Stimulated activated CD8-positive, alpha-beta memory T cell treated with anti-CD3 and anti-CD28 coated beads, Interleukin-15, amount 100 ng/mL, for 4 hours (primary cell): ENCODE measurements around the gene ADCY5.

Experiments used
- DNase-seq, 2 donors: peaks; one replicate each; pipeline ENCODE4 v3.0.0-alpha.2; 2020; ENCODE audit warnings: low read depth in 2 of 2

ADCY5 gene

GRCh38 chr3:123406598-123406997, 42.3 kb downstream of the ADCY5 start:
- DNase-seq: no peak

GRCh38 chr3:123405936-123406510, 42.9 kb downstream of the ADCY5 start:
- no peak for DNase-seq

GRCh38 chr3:123405021-123405420, 43.9 kb downstream of the ADCY5 start:
- DNase-seq: no peak

- DNase-seq: no peak
Observed at GRCh38 chr3:123404391-123404790, 44.5 kb downstream of the ADCY5 start.

GRCh38 chr3:123401836-123402530, 46.9 kb downstream of the ADCY5 start:
- no peak for DNase-seq

- no peak for DNase-seq
Observed at GRCh38 chr3:123400169-123400568, 48.7 kb downstream of the ADCY5 start.

- no peak for DNase-seq
Observed at GRCh38 chr3:123399653-123400052, 49.2 kb downstream of the ADCY5 start.

- no peak for DNase-seq
Observed at GRCh38 chr3:123397921-123398785, 50.7 kb downstream of the ADCY5 start.

- DNase-seq: no peak
Observed at GRCh38 chr3:123397050-123397590, 51.8 kb downstream of the ADCY5 start.

- DNase-seq: no peak
Observed at GRCh38 chr3:123396171-123397049, 52.5 kb downstream of the ADCY5 start.

- DNase-seq: no peak
Observed at GRCh38 chr3:123395235-123395634, 53.7 kb downstream of the ADCY5 start.

- DNase-seq: no peak
Observed at GRCh38 chr3:123394391-123395020, 54.4 kb downstream of the ADCY5 start.

GRCh38 chr3:123392871-123393620, 55.8 kb downstream of the ADCY5 start:
- DNase-seq: no peak

- no peak for DNase-seq
Observed at GRCh38 chr3:123392368-123392767, 56.5 kb downstream of the ADCY5 start.

- no peak for DNase-seq
Observed at GRCh38 chr3:123390865-123391600, 57.9 kb downstream of the ADCY5 start.

- DNase-seq: no peak
Observed at GRCh38 chr3:123389628-123389918, 59.3 kb downstream of the ADCY5 start.

GRCh38 chr3:123388811-123389627, 59.9 kb downstream of the ADCY5 start:
- no peak for DNase-seq

- no peak for DNase-seq
Observed at GRCh38 chr3:123388042-123388441, 60.8 kb downstream of the ADCY5 start.

GRCh38 chr3:123387532-123387931, 61.4 kb downstream of the ADCY5 start:
- DNase-seq: no peak
